ENCODE measurements around the gene FBXW7. TPM values are rescaled to one million over a fixed set of nuclear protein-coding genes. Genes with fewer than 3 reads are reported as not detected.

The FBXW7 gene
- total RNA-seq, 3 donors from 2014 or later (not counting 1 experiment from before 2014, with no cell fraction given) = 172 to 202 (median 175) TPM

GRCh38 chr4:152459326-152459725 lies 76.6 kb downstream of the FBXW7 start:
- no peak overlapping the region for H3K4me3 ChIP-seq (ENCODE audit: low read length)

DNA sequence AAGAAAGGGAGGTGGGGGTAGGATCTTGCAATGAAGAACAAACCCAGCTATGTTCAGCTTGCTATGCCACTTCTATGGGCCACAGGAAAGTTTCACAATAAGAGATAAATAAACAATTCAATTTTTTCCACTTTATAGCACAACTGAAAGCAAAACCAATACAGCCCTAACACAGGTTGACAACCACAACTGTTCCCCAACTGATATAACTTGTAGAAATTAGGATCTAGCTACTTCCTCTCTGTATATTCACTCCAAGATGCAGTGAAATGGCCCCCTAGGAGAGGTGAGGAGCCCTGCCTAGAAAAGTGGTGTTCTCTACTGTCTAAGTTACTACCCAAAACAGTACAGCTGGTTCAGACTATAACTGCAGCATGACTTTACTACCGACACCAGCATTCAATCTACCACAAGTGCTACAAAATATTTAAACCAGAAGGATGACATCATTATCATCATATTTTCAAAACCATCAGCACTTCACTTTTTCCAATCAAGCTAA lies 77.0 kb downstream of the FBXW7 start:
- ATAC-seq (peak; percentile 69 to 78 (median 73)), DNase-seq (peak in 1 of 2 donors; percentile 30)
- Mint-ChIP-seq H3K4me3 (peak overlapping the region; percentile 18), H3K27ac (peak overlapping the region; percentile 79 to 91), H3K36me3 (no peaks in the 10 kb centered on the region), H3K9me3 (no peaks in the 10 kb centered on the region), H3K4me1 (peaks cover 73 to 80% of the 10 kb centered on the region in 2 donors), H3K27me3 (ENCODE audit: low read depth in 2 of 2) (no peaks in the 10 kb centered on the region)
- Histone ChIP-seq H3K36me3 (ENCODE audit: control insufficient read depth, insufficient read depth, low read length) (no peaks in the 10 kb centered on the region), H3K27me3 (ENCODE audit: control insufficient read depth, insufficient read depth, low read length) (no peaks in the 10 kb centered on the region), H3K27ac (ENCODE audit: low read length) (peak overlapping the region; percentile 47), H3K9me3 (ENCODE audit: control insufficient read depth, insufficient read depth, low read length) (no peaks in the 10 kb centered on the region), H3K4me3 (ENCODE audit: low read length) (no peak overlapping the region), H3K4me1 (ENCODE audit: control insufficient read depth, insufficient read depth, low read length) (peaks cover 27% of the 10 kb centered on the region)
- 40% methylated on average over 1 of the region's 1 CpG for WGBS (ENCODE audit: insufficient coverage)
- TF ChIP-seq, protein P1, sequence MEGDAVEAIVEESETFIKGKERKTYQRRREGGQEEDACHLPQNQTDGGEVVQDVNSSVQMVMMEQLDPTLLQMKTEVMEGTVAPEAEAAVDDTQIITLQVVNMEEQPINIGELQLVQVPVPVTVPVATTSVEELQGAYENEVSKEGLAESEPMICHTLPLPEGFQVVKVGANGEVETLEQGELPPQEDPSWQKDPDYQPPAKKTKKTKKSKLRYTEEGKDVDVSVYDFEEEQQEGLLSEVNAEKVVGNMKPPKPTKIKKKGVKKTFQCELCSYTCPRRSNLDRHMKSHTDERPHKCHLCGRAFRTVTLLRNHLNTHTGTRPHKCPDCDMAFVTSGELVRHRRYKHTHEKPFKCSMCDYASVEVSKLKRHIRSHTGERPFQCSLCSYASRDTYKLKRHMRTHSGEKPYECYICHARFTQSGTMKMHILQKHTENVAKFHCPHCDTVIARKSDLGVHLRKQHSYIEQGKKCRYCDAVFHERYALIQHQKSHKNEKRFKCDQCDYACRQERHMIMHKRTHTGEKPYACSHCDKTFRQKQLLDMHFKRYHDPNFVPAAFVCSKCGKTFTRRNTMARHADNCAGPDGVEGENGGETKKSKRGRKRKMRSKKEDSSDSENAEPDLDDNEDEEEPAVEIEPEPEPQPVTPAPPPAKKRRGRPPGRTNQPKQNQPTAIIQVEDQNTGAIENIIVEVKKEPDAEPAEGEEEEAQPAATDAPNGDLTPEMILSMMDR (IDR thresholded peaks at IDR 0.05) = no peak
- intact Hi-C loops (cut with micrococcal nuclease) = loop anchor here (5.0 kb wide), 1 partner anchor 78 kb away; the partner anchor contains the start of gene FBXW7

More at GRCh38 chr4:152459326-152459725, 76.6 kb downstream of the FBXW7 start:
- ATAC-seq (peak in 2 of 3 donors; percentile 33 to 46), DNase-seq (no peak)
- H3K4me3 Mint-ChIP-seq = peak overlapping the region; percentile 18
- WGBS (ENCODE audit: insufficient coverage) = 75% methylated on average over 1 of the region's 1 CpG
- H3K36me3 ChIP-seq (ENCODE audit: control insufficient read depth, insufficient read depth, low read length) = no peaks in the 10 kb centered on the region
- H3K27ac Mint-ChIP-seq = peak overlapping the region; percentile 79 to 91
- TF ChIP-seq, protein P1 (IDR thresholded peaks at IDR 0.05) = no peak
- intact Hi-C loops (cut with micrococcal nuclease) = loop anchor here (5.0 kb wide), 1 partner anchor 78 kb away; the partner anchor contains the start of gene FBXW7
- no peaks in the 10 kb centered on the region for H3K9me3 ChIP-seq (ENCODE audit: control insufficient read depth, insufficient read depth, low read length)
- peaks cover 27% of the 10 kb centered on the region for H3K4me1 ChIP-seq (ENCODE audit: control insufficient read depth, insufficient read depth, low read length)
- H3K27me3 ChIP-seq (ENCODE audit: control insufficient read depth, insufficient read depth, low read length) = no peaks in the 10 kb centered on the region
- no peaks in the 10 kb centered on the region for H3K27me3 Mint-ChIP-seq (ENCODE audit: low read depth in 2 of 2)
- H3K36me3 Mint-ChIP-seq = no peaks in the 10 kb centered on the region
- peaks cover 74 to 81% of the 10 kb centered on the region in 2 donors for H3K4me1 Mint-ChIP-seq
- H3K27ac ChIP-seq (ENCODE audit: low read length) = peak overlapping the region; percentile 47
- no peaks in the 10 kb centered on the region for H3K9me3 Mint-ChIP-seq

DNA sequence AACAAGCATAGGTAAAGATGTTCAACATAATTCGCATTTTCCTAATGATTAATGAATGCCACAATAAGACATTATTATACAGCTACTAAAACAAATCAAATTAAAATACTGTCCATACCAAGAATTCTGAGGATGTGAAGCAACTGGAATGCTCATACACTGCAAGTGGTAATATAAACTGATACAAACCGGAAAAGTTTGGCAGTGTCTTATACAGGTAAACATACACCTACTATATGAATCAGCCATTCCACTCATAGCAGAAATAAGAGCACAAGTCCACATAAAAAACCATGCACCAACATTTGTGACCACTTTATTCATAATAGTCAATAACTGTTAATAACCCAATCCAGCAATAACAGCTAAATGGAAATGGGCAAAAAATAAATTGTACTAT lies 79.3 kb downstream of the FBXW7 start:
- Histone ChIP-seq H3K27me3 (ENCODE audit: control insufficient read depth, insufficient read depth, low read length) (no peaks in the 10 kb centered on the region), H3K27ac (ENCODE audit: low read length) (no peak overlapping the region), H3K36me3 (ENCODE audit: control insufficient read depth, insufficient read depth, low read length) (no peaks in the 10 kb centered on the region), H3K9me3 (ENCODE audit: control insufficient read depth, insufficient read depth, low read length) (no peaks in the 10 kb centered on the region), H3K4me3 (ENCODE audit: low read length) (no peak overlapping the region), H3K4me1 (ENCODE audit: control insufficient read depth, insufficient read depth, low read length) (peaks cover 16% of the 10 kb centered on the region)
- TF ChIP-seq, protein P1 (IDR thresholded peaks at IDR 0.05) = no peak
- H3K4me3 Mint-ChIP-seq = no peak overlapping the region
- DNase-seq = no peak
- H3K27me3 Mint-ChIP-seq (ENCODE audit: low read depth in 2 of 2) = no peaks in the 10 kb centered on the region
- 100% methylated on average over 1 of the region's 2 CpGs for WGBS (ENCODE audit: insufficient coverage)
- intact Hi-C loops (cut with micrococcal nuclease) = loop anchor here (5.0 kb wide), 1 partner anchor 81 kb away; the partner anchor contains the start of gene FBXW7
- no peak for ATAC-seq
- peaks cover 53 to 61% of the 10 kb centered on the region in 2 donors for H3K4me1 Mint-ChIP-seq
- no peaks in the 10 kb centered on the region for H3K9me3 Mint-ChIP-seq
- peak overlapping the region; percentile 2 to 91 for H3K27ac Mint-ChIP-seq
- H3K36me3 Mint-ChIP-seq = no peaks in the 10 kb centered on the region
